Breast epithelium (tissue), 3 donors: ENCODE measurements around the gene GPATCH8.

Source experiments
- CTCF ChIP-seq, 3 donors: fragments of 450-650 bp; IDR thresholded peaks; one replicate each; pipeline ENCODE4 v1.5.1; 2016 to 2017; ENCODE audit warnings: antibody characterized with exemption in 3 of 3, mild to moderate bottlenecking in 3 of 3, moderate library complexity in 3 of 3
- POLR2AphosphoS5 ChIP-seq, 3 donors: sonication (generic); formaldehyde crosslinking; IDR thresholded peaks; one replicate each; pipeline ENCODE4 v1.6.1; 2017; ENCODE audit warnings: antibody characterized with exemption in 3 of 3

- TF ChIP-seq POLR2AphosphoS5 (IDR thresholded peaks at IDR 0.05) = no peak
- no peak for TF ChIP-seq CTCF (IDR thresholded peaks at IDR 0.05)
These were observed 125.0 kb downstream of the GPATCH8 start for GRCh38 chr17:44378171-44378705.
